Tibial artery (tissue), 4 donors: Measurements from ENCODE around the gene MLEC.

Source experiments
- DNase-seq, 2 donors: peaks; one replicate each; pipeline ENCODE4 v3.0.0-alpha.2; 2019
- H3K27ac ChIP-seq, 2 donors: fragments of 200-600 bp; sonication (generic) in 1 of 2; 1 replicate in 1 of 2; 2 replicates in 1 of 2; pipeline ENCODE4 v1.5.1; 2018 to 2019; ENCODE audit warnings: mild to moderate bottlenecking in 1 of 2
- H3K27me3 ChIP-seq, 2 donors: fragments of 200-600 bp; sonication (generic) in 1 of 2; one replicate each; pipeline versions ENCODE4 v1.5.1 to v1.6.0; 2016 to 2019
- H3K36me3 ChIP-seq, 3 donors: fragments of 200-600 bp; sonication (generic) in 2 of 3; one replicate each; pipeline ENCODE4 v1.5.1; 2016 to 2019; ENCODE audit warnings: mild to moderate bottlenecking in 2 of 3
- H3K4me1 ChIP-seq, 4 donors: fragments of 200-600 bp; sonication (generic) in 2 of 4; 1 replicate in 3 of 4; 2 replicates in 1 of 4; pipeline ENCODE4 v1.5.1; 2016 to 2019
- H3K4me3 ChIP-seq, 2 donors: fragments of 200-600 bp; sonication (generic) in 1 of 2; 1 replicate in 1 of 2; 2 replicates in 1 of 2; pipeline ENCODE4 v1.5.1; 2018 to 2019; ENCODE audit warnings: mild to moderate bottlenecking in 2 of 2
- H3K9me3 ChIP-seq, 3 donors: fragments of 200-600 bp; sonication (generic) in 1 of 3; one replicate each; pipeline ENCODE4 v1.5.1; 2016 to 2019
- intact Hi-C: fragments of 100-400 bp; cut with DNase I; formaldehyde crosslinking; loops from one replicate; pipeline ENCODE4 v1.15.0; 2023; ENCODE audit warnings: low total_unique reads
- TF ChIP-seq, protein P1 (sequence below), 2 experiments: fragments of 200-600 bp in 1 of 2; fragments of 450-650 bp in 1 of 2; IDR thresholded peaks; one replicate each; pipeline ENCODE4 v1.5.1; 2017 to 2019; ENCODE audit warnings: antibody characterized with exemption in 2 of 2, mild to moderate bottlenecking in 1 of 2, moderate library complexity in 1 of 2

Gene MLEC

DNA sequence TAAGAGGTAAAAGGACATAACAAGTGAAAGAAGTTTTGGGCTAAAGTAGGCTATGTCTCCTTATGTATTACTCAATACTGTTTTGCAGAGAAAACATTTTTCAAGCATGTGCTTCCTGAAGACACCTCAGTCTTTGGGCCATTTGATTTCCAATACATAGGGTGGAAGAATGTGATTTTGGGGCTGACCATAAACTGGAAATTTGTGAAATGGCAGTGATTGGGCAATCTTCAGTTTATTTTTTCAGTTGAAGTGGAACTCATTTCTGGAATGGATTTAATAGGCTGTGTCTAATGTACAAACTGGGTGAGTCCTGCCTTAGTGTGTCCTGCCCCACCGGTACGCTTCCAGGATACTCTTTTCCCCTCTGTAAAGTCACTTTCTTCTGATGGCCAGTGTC, 35.8 kb downstream of the MLEC start:
- DNase-seq = no peak
- intact Hi-C loops = loop anchor here (10.0 kb wide), 1 partner anchor 182 kb away; the partner anchor contains the start of gene SPPL3

DNA sequence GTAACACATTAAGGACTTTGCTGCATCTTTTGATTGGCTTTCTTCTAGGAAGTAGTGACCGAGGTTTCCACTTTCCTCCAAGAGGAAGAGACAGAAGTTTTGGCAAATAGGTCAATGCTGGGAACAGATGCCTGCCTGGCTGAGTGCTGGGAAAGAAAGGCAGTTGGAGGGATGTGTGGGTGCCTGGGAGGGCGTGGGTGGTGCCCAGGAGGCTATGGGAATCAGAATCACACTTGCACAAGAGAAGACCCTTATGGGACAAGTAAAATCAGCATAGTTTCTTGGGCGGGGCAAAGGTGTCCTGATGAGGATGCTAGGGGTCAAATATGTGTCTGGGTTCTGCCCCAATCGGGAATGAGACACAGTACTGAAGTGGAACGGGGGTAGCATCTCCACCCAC, 37.8 kb downstream of the MLEC start:
- peaks cover 0 to 17% (median 10%) of the 10 kb centered on the region in 4 donors for H3K4me1 ChIP-seq
- peak overlapping the region in 1 of 2 donors; percentile 82 for H3K27ac ChIP-seq
- H3K36me3 ChIP-seq = peaks cover 23 to 59% (median 39%) of the 10 kb centered on the region in 3 donors
- intact Hi-C loops = loop anchor here (10.0 kb wide), 1 partner anchor 180 kb away; the partner anchor contains the start of gene SPPL3
- H3K4me3 ChIP-seq = no peak overlapping the region
- TF ChIP-seq, protein P1, sequence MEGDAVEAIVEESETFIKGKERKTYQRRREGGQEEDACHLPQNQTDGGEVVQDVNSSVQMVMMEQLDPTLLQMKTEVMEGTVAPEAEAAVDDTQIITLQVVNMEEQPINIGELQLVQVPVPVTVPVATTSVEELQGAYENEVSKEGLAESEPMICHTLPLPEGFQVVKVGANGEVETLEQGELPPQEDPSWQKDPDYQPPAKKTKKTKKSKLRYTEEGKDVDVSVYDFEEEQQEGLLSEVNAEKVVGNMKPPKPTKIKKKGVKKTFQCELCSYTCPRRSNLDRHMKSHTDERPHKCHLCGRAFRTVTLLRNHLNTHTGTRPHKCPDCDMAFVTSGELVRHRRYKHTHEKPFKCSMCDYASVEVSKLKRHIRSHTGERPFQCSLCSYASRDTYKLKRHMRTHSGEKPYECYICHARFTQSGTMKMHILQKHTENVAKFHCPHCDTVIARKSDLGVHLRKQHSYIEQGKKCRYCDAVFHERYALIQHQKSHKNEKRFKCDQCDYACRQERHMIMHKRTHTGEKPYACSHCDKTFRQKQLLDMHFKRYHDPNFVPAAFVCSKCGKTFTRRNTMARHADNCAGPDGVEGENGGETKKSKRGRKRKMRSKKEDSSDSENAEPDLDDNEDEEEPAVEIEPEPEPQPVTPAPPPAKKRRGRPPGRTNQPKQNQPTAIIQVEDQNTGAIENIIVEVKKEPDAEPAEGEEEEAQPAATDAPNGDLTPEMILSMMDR (IDR thresholded peaks at IDR 0.05) = no peak
- H3K27me3 ChIP-seq = no peaks in the 10 kb centered on the region
- no peaks in the 10 kb centered on the region for H3K9me3 ChIP-seq
- no peak for DNase-seq

More for the DNA sequence above, 35.8 kb downstream of the MLEC start:
- Histone ChIP-seq H3K36me3 (peaks cover 34 to 62% (median 50%) of the 10 kb centered on the region in 3 donors), H3K27me3 (no peaks in the 10 kb centered on the region), H3K9me3 (no peaks in the 10 kb centered on the region), H3K27ac (no peak overlapping the region), H3K4me3 (no peak overlapping the region), H3K4me1 (peaks cover 0 to 17% (median 10%) of the 10 kb centered on the region in 4 donors)
- TF ChIP-seq, protein P1 (IDR thresholded peaks at IDR 0.05) = no peak

DNA sequence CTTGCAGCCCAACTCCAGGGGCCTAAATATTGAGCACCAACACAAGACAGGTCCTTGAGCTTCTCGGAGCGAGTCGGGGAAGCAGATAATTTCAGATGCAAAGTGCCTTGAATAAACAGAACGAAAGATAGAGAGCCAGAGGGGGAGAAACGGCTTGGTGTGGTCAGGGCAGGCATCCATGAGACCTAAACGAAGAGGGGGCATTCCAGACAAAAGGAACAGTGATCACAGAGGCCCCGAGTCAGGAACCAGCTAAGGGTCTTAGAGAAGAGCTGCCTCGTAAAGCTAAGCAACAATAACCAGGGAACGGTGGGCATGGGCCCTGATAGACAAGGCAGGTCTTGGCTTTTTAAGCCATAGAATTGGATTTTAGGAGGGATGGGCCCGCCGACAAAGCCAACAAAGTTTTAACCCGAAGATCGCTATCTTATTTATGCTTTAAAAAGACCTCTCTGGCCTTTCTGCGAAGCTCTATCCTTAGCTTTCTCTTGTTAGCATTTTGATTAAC, 38.3 kb downstream of the MLEC start:
- peak overlapping the region; percentile 66 to 72 for H3K4me3 ChIP-seq
- peaks cover 18 to 59% (median 35%) of the 10 kb centered on the region in 3 donors for H3K36me3 ChIP-seq
- peak overlapping the region; percentile 82 to 86 for H3K27ac ChIP-seq

DNA sequence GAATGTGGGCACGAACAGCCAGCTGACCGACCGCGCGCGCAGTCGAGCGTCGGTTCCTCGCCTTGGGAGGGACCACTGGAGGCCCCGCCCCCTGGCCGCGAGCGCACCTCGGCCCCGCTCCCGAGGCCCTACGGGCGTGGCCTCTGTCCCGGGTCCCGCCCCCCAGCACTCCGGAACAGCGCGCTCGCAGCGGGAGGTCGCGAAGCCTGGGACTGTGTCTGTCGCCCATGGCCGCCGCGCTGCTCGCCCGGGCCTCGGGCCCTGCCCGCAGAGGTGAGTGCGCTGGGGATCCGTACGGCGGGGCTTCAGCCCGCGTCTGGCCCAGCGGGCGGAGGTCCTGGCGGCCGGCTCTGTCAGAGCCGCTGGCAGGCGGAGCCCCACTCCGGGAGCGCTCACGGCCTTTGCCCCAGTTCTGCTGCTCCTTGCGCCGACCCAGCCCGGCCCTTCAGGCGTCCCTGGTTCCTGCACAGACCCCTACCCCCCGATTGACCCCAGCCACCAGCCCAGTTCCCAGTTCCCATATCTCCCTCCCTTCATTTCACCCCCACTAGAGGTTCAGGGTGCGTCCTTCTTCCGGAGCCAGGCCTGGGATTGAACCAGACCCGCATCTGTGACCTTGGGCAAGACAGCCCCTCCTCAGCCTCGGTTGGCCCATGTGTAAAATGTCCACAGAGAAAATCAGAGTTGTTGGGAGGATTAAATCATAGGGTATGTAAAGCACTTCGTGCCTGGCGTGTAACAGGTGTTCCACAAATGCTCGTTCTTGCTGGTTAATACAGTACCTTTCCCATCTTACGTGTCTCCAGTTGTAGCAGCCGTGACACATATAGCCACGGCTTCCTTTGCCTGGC, 38.9 kb downstream of the MLEC start, which contains the start of gene ACADS:
TSS of gene ACADS (plus strand) at position 168 of the 851 bp plus-strand sequence. CDS start at position 228, 60 bp downstream.
- H3K4me1 ChIP-seq = peaks cover 0 to 17% (median 10%) of the 10 kb centered on the region in 4 donors
- H3K27me3 ChIP-seq = no peaks in the 10 kb centered on the region
- peaks cover 17 to 59% (median 28%) of the 10 kb centered on the region in 3 donors for H3K36me3 ChIP-seq
- H3K9me3 ChIP-seq = no peaks in the 10 kb centered on the region
- peak within 1 kb of the TSS; percentile 66 to 72 for H3K4me3 ChIP-seq
- TF ChIP-seq, protein P1 (IDR thresholded peaks at IDR 0.05) = no peak
- intact Hi-C loops = loop anchor here (10.0 kb wide), 1 partner anchor 179 kb away; the partner anchor contains the start of gene SPPL3
- DNase-seq = peak; percentile 85 to 92
- H3K27ac ChIP-seq = peak within 1 kb of the TSS; percentile 82 to 86

More for the DNA sequence above, 38.3 kb downstream of the MLEC start:
- no peaks in the 10 kb centered on the region for H3K27me3 ChIP-seq
- TF ChIP-seq, protein P1 (IDR thresholded peaks at IDR 0.05) = no peak
- H3K9me3 ChIP-seq = no peaks in the 10 kb centered on the region
- no peak for DNase-seq
- intact Hi-C loops = loop anchor here (10.0 kb wide), 1 partner anchor 180 kb away; the partner anchor contains the start of gene SPPL3
- peaks cover 0 to 17% (median 10%) of the 10 kb centered on the region in 4 donors for H3K4me1 ChIP-seq

DNA sequence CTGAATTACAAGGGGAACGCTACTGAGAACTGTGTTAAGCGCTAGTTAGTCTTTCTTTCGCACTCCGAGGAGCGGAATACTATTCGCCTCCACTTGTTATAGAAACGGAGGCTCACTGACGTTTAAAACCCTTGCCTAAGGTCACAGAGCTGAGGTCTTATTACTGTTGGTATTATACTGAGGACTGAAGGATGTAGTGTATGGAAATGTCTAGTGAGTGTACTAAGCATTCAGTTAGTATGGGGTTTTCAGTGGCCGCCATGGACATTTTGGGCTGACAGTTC, 39.5 kb downstream of the MLEC start:
- no peak for DNase-seq
- H3K4me3 ChIP-seq = peak overlapping the region; percentile 66 to 72
- peaks cover 0 to 17% (median 10%) of the 10 kb centered on the region in 4 donors for H3K4me1 ChIP-seq
- no peaks in the 10 kb centered on the region for H3K9me3 ChIP-seq
- TF ChIP-seq, protein P1 (IDR thresholded peaks at IDR 0.05) = no peak
- H3K36me3 ChIP-seq = peaks cover 13 to 58% (median 22%) of the 10 kb centered on the region in 3 donors
- H3K27me3 ChIP-seq = no peaks in the 10 kb centered on the region
- intact Hi-C loops = loop anchor here (10.0 kb wide), 1 partner anchor 178 kb away; the partner anchor contains the start of gene SPPL3
- peak overlapping the region; percentile 82 to 86 for H3K27ac ChIP-seq
